GM18909 (cell line): ENCODE measurements around the gene CYP2C19.
"Not testable (repeated sequence)": the region's sequence is repeated elsewhere in the genome, so short reads cannot be mapped to it uniquely, and the experiment has no call there.

Experiments used
- ATAC-seq: cut with Tn5 transposase; IDR thresholded peaks from one replicate; pipeline ENCODE4 v1.9.1; 2021; ENCODE audit warnings: mild to moderate bottlenecking; ENCODE audit not compliant: unreplicated experiment, poor library complexity

The CYP2C19 gene

DNA sequence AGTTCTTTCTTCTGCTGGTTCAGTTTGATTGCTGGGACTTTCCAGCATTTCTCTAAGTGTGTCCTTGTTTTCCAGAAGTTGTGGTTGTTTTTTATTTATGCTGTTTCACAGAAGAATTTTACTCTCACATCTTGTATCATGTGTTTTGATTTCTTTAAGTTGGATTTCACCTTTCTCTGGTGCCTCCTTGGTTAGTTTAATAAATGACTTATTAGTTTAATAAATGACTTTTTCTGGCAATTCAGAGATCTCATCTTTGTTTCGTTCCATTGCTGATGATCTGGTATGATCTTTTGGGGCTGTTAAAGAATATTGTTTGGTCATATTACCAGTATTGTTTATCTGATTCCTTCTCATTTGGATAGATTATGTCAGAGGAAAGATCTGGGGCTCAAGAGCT, 116.2 kb downstream of the CYP2C19 start:
- peak; percentile 51 for ATAC-seq

DNA sequence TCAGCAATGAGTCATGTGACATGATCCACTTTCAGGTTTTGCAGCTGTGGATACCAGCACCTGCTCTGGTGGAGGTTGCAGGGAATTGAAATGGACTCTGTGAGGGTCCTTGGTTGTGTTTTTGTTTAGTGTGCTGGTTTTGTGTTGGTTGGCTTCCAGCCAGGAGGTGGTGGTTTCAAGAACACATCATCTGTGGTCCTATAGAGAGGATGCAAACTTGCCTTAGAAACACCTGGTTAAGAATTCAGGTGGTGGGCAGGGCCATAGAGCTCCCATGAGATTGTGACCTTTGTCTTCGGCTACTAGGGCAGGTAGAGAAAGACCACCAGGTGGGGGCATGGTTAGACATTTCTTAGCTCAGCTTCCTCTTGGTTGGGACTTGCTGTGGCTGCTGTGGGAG, 116.7 kb downstream of the CYP2C19 start:
- ATAC-seq, result peak; percentile 67

DNA sequence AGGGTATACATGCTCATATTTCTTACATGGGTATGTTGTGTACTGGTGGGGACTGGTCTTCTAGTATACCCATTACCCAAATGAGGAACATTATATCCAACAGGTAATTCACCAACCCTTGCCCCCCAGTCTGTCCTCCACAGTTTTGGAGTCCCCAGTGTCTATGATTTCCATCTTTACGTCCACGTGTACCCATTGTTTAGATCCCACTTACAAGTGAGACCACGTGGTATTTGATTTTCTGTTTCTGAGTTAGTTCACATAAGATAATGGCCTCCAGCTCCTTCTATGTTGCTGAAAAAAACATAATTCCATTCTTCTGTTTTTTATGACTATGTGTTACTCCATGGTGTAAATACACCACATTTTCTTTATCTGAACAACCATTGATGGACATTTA, 126.6 kb downstream of the CYP2C19 start:
- ATAC-seq, result no peak

DNA sequence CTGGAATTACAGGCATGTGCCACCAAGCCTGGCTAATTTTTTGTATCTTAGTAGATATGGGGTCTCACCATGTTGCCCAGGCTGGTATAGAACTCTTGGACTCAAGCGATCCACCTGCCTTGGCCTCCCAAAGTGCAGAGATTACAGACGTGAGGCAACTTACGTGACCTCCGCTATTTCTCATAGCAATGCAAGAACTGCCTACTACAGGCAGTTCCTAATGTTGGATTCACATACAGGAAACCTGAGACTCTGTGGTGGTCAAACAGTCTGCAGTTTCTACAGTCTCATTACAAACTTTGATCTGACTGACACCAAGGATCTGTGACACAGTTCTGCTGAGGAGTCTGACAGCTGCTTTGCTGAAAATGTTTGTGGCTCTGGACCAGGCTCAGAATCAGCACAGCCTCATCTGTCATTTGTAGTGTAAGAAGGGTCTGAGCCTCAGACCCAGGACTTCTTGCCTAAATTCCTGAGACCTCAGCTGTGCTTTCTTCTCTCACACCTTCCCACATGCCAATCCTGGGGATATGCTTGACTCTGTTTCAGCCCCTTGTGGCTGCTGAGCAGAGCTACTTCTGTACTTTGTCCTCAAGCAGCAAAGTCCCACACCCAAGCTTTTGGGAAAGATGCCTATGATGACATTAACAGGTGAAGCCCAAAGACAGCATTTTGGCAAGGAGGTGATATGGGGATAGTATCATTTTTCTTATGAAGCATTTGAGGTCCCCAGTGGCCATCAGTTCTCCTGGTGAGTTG, 128.0 kb downstream of the CYP2C19 start:
- no peak for ATAC-seq

- ATAC-seq, result not testable (repeated sequence)
These were observed 135.9 kb downstream of the CYP2C19 start for GRCh38 chr10:94898414-94898813.

GRCh38 chr10:94902080-94902479, 139.6 kb downstream of the CYP2C19 start:
- no peak for ATAC-seq

- ATAC-seq, result peak; percentile 81
These were observed 140.1 kb downstream of the CYP2C19 start for GRCh38 chr10:94902570-94902969.
